Measurements from ENCODE around the gene VANGL1.

- TF ChIP-seq POLR2A (IDR thresholded peaks at IDR 0.05; ENCODE audit: low read depth, low read length) (no peak), POLR2AphosphoS5 (IDR thresholded peaks at IDR 0.05; ENCODE audit: low read depth, low read length) (no peak), SPI1 (IDR thresholded peaks at IDR 0.05; ENCODE audit: low read depth, low read length) (no peak), TAF1 (IDR thresholded peaks at IDR 0.05; ENCODE audit: low read depth, low read length) (no peak), PAX5 (IDR thresholded peaks at IDR 0.05; ENCODE audit: insufficient read depth, low read length, severe bottlenecking) (no peak)
Observed at GRCh38 chr1:115732316-115732715, 90.5 kb downstream of the VANGL1 start.

All from GM12891 (cell line).